SU-DHL-6 (cell line): ENCODE measurements around the gene PCDH7.

Source experiments
- H2AFZ ChIP-seq: fragments of 200-600 bp; sonication (generic); 2 replicates; pipeline ENCODE4 v1.6.1; 2014; ENCODE audit warnings: low read depth, mild to moderate bottlenecking, moderate library complexity, mixed read lengths, antibody characterized with exemption, low read length; ENCODE audit not compliant: severe bottlenecking
- H3F3A ChIP-seq: fragments of 200-600 bp; shearing (Covaris generic); 2 replicates; pipeline ENCODE4 v1.6.0; 2016; ENCODE audit warnings: antibody characterized with exemption, mild to moderate bottlenecking; ENCODE audit not compliant: insufficient read depth
- H3K27ac ChIP-seq: fragments of 200-600 bp; sonication (generic); 2 replicates; pipeline ENCODE4 v1.5.1; 2016; ENCODE audit warnings: low read depth, mild to moderate bottlenecking, low read length, moderate library complexity, mixed read lengths
- H3K27me3 ChIP-seq: fragments of 200-600 bp; sonication (generic), shearing (Covaris generic); 2 replicates; pipeline ENCODE4 v1.6.0; 2014; ENCODE audit warnings: mild to moderate bottlenecking, low read length
- H3K36me3 ChIP-seq: fragments of 200-600 bp; sonication (generic); 2 replicates; pipeline ENCODE4 v1.6.1; 2014; ENCODE audit warnings: mild to moderate bottlenecking, low read length, mixed read lengths
- H3K4me2 ChIP-seq: fragments of 300-600, 200-600 bp; shearing (Covaris generic), sonication (generic); 2 replicates; pipeline ENCODE4 v1.6.0; 2014; ENCODE audit warnings: low read length, low read depth, mild to moderate bottlenecking; ENCODE audit not compliant: poor library complexity, severe bottlenecking
- H3K4me3 ChIP-seq: fragments of 200-600 bp; sonication (generic); 2 replicates; pipeline ENCODE4 v1.5.1; 2014; ENCODE audit warnings: antibody characterized with exemption, low read length, mild to moderate bottlenecking, mixed read lengths; ENCODE audit not compliant: insufficient read depth, poor library complexity, severe bottlenecking
- H3K79me2 ChIP-seq: fragments of 200-600 bp; sonication (generic); 2 replicates; pipeline ENCODE4 v1.6.1; 2014; ENCODE audit warnings: mild to moderate bottlenecking, low read length, moderate library complexity; ENCODE audit not compliant: insufficient read depth
- H3K9ac ChIP-seq: fragments of 200-600 bp; sonication (generic); 2 replicates; pipeline ENCODE4 v1.7.0; 2014; ENCODE audit warnings: mild to moderate bottlenecking, low read length
- H3K9me2 ChIP-seq: fragments of 200-600 bp; sonication (generic); replicated peaks from 2 replicates; pipeline ENCODE4 v1.6.1; 2014; ENCODE audit warnings: low read length; ENCODE audit not compliant: insufficient read depth
- H3K9me3 ChIP-seq: fragments of 200-600 bp; sonication (generic); 2 replicates; pipeline ENCODE4 v1.6.1; 2014; ENCODE audit warnings: low read length, mixed read lengths; ENCODE audit not compliant: insufficient read depth
- H4K20me1 ChIP-seq: fragments of 200-600 bp; sonication (generic); 2 replicates; pipeline ENCODE4 v1.6.1; 2014; ENCODE audit warnings: low read depth, mild to moderate bottlenecking, antibody characterized with exemption, low read length, moderate library complexity, mixed read lengths
- CTCF ChIP-seq: fragments of 200-600 bp; sonication (generic); IDR thresholded peaks from one replicate; pipeline ENCODE4 v1.5.1; 2017; ENCODE audit warnings: antibody characterized with exemption, mild to moderate bottlenecking, low read length, moderate library complexity; ENCODE audit not compliant: insufficient read depth, poor library complexity, severe bottlenecking
- EZH2phosphoT487 ChIP-seq: fragments of 200-600 bp; sonication (generic), shearing (Covaris generic); conservative IDR thresholded peaks from 2 replicates; pipeline ENCODE4 v1.6.1; 2018; ENCODE audit warnings: mild to moderate bottlenecking, antibody characterized with exemption, low read length, moderate library complexity, mixed read lengths

Gene PCDH7

GRCh38 chr4:30770049-30770549 is 49.9 kb downstream of the PCDH7 start:
- Histone ChIP-seq H3F3A (no peaks in the 10 kb centered on the region), H3K79me2 (no peaks in the 10 kb centered on the region), H3K9me2 (no peaks in the 10 kb centered on the region), H2AFZ (peak overlapping the region; percentile 11), H3K4me3 (no peak overlapping the region), H3K27ac (no peak overlapping the region), H4K20me1 (no peaks in the 10 kb centered on the region), H3K27me3 (no peaks in the 10 kb centered on the region), H3K9ac (no peak overlapping the region), H3K9me3 (no peaks in the 10 kb centered on the region), H3K36me3 (no peaks in the 10 kb centered on the region), H3K4me2 (no peak overlapping the region)
- TF ChIP-seq CTCF (no peak), EZH2phosphoT487 (no peak)

GRCh38 chr4:30770812-30771211 is 50.6 kb downstream of the PCDH7 start:
- Histone ChIP-seq H3K9me3 (no peaks in the 10 kb centered on the region), H2AFZ (no peak overlapping the region), H3K36me3 (no peaks in the 10 kb centered on the region), H3K27me3 (no peaks in the 10 kb centered on the region), H3K27ac (no peak overlapping the region), H3K9me2 (no peaks in the 10 kb centered on the region), H3K4me3 (no peak overlapping the region), H3K4me2 (no peak overlapping the region), H4K20me1 (no peaks in the 10 kb centered on the region), H3F3A (no peaks in the 10 kb centered on the region), H3K9ac (no peak overlapping the region), H3K79me2 (no peaks in the 10 kb centered on the region)
- TF ChIP-seq CTCF: no peak
- TF ChIP-seq EZH2phosphoT487: no peak

GRCh38 chr4:30776451-30776850 is 56.3 kb downstream of the PCDH7 start:
- Histone ChIP-seq H3K4me3 (no peak overlapping the region), H3K9me2 (no peaks in the 10 kb centered on the region), H3K36me3 (no peaks in the 10 kb centered on the region), H3K27ac (no peak overlapping the region), H4K20me1 (no peaks in the 10 kb centered on the region), H3K27me3 (no peaks in the 10 kb centered on the region), H3F3A (no peaks in the 10 kb centered on the region), H3K9me3 (no peaks in the 10 kb centered on the region), H3K79me2 (no peaks in the 10 kb centered on the region), H3K9ac (no peak overlapping the region), H2AFZ (no peak overlapping the region), H3K4me2 (no peak overlapping the region)
- no peak for TF ChIP-seq EZH2phosphoT487
- TF ChIP-seq CTCF: no peak

- no peaks in the 10 kb centered on the region for H3K9me3 ChIP-seq
- no peaks in the 10 kb centered on the region for H3K27me3 ChIP-seq
- no peak overlapping the region for H3K9ac ChIP-seq
- peak overlapping the region; percentile 59 for H2AFZ ChIP-seq
- no peaks in the 10 kb centered on the region for H3K79me2 ChIP-seq
- H3K9me2 ChIP-seq: no peaks in the 10 kb centered on the region
- no peak overlapping the region for H3K27ac ChIP-seq
- H3K36me3 ChIP-seq: no peaks in the 10 kb centered on the region
- no peak overlapping the region for H3K4me3 ChIP-seq
- H3K4me2 ChIP-seq: no peak overlapping the region
- H3F3A ChIP-seq: no peaks in the 10 kb centered on the region
- no peaks in the 10 kb centered on the region for H4K20me1 ChIP-seq
- no peak for TF ChIP-seq CTCF
- TF ChIP-seq EZH2phosphoT487: no peak
Measured at GRCh38 chr4:30776921-30777415, 56.8 kb downstream of the PCDH7 start.
